Middle frontal gyrus (tissue), 1 donor: ENCODE results near the gene LINGO3.

Experiments used
- DNase-seq: peaks from one replicate; pipeline ENCODE4 v3.0.0-alpha.2; 2015; ENCODE audit warnings: low spot score; ENCODE audit errors: extremely low spot score

LINGO3 gene

GRCh38 chr19:2306281-2306806, 1.6 kb downstream of the LINGO3 start:
- DNase-seq, result no peak

- DNase-seq, result no peak
Observed at GRCh38 chr19:2305452-2306280, 2.3 kb downstream of the LINGO3 start.

- DNase-seq, result no peak
Observed at GRCh38 chr19:2303211-2303798, 4.6 kb downstream of the LINGO3 start.

- DNase-seq, result no peak
Observed at GRCh38 chr19:2302319-2303210, 5.4 kb downstream of the LINGO3 start.

- DNase-seq, result no peak
Observed at GRCh38 chr19:2300533-2300932, 7.4 kb downstream of the LINGO3 start.

DNA sequence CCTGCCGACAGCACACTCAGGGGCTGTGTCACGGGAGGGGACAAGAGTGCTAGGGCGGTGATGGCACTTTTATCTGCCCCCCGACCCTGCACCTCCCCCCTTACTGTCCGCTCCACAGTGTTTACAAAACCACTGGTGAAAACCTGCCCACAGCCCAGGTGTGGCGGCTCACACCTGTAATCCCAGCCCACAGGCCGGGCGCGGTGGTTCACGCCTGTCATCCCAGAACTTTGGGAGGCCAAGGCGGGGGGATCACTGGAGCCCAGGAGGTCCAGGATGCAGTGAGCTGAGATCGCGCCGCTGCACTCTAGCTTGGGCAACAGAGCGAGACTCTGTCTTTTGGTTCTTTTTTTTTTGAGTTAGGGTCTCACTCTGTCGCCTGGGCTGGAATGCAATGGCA, 11.8 kb downstream of the LINGO3 start:
- DNase-seq, result no peak

DNA sequence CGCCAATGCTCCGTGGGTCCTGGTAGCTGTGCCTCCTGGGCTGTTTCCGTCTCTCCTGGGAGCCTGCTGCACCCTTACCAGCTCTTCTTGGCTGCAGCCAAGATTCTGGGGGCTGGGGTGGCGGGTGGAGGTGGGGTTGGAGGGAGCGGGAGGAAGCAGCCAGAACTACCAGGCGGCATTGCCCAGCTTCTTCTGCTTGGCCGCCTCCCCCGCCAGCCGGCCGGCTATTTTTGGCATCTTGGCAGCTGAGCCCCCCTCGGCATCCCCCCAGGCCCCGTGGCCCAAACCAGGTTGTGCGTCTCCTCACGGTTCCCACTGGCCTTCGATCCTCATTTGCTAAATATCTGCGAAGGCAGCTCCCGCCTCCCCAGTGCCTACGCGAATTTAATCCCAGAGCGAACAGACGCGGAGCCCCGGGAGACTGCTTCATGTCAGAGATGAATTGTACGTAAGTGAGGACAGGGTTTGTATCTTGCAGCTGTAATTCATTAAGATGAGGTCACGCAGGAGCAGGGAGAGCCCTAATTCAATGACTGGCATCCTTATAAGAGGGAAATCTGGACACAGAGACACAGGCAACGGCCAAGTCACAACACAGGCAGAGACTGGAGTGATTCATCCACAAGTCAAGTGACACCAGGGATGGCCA, 13.1 kb downstream of the LINGO3 start:
- DNase-seq, result no peak

GRCh38 chr19:2291185-2291751, 16.7 kb downstream of the LINGO3 start:
- DNase-seq, result no peak

- DNase-seq, result no peak
Observed at GRCh38 chr19:2290441-2291184, 17.3 kb downstream of the LINGO3 start.

DNA sequence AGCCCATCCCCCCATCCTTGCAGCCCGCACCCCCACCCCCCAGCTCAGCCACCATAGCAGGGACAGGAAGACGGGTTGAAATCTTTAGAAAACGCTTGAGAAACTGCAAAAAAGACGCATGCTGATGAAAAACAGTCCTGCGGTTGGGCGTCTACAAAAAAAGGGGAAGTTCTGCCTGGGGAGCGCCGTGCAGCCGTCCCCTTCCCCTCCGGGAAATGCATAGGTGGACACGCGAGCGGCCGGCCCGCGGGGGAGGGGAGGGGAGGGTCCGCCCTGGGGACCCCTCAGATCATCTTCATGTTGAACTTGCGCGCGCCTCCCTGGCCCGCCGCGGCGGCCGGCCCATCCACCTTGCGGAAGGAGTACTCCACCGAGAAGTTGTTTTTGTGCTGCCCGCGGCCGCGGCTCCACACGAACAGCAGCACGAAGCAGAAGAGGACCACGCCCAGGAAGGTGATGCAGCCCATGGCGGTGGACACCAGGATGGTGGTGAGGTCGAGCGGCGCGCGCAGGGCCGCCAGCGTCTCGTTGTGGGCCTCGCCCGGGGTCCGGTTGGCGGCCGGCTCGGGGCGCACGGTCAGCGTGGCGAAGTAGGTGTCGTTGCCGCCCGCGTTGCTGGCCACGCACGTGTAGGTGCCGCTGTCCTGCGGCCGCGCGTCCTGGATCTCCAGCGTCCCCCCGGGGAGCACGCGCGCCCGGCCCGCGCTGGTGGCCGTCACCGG, 18.1 kb downstream of the LINGO3 start:
- no peak for DNase-seq

GRCh38 chr19:2288818-2289713, 18.9 kb downstream of the LINGO3 start:
- no peak for DNase-seq

GRCh38 chr19:2288338-2288817, 19.6 kb downstream of the LINGO3 start:
- no peak for DNase-seq

GRCh38 chr19:2287585-2288337, 20.2 kb downstream of the LINGO3 start:
- DNase-seq, result no peak

GRCh38 chr19:2286402-2287140, 21.4 kb downstream of the LINGO3 start:
- DNase-seq, result no peak

DNA sequence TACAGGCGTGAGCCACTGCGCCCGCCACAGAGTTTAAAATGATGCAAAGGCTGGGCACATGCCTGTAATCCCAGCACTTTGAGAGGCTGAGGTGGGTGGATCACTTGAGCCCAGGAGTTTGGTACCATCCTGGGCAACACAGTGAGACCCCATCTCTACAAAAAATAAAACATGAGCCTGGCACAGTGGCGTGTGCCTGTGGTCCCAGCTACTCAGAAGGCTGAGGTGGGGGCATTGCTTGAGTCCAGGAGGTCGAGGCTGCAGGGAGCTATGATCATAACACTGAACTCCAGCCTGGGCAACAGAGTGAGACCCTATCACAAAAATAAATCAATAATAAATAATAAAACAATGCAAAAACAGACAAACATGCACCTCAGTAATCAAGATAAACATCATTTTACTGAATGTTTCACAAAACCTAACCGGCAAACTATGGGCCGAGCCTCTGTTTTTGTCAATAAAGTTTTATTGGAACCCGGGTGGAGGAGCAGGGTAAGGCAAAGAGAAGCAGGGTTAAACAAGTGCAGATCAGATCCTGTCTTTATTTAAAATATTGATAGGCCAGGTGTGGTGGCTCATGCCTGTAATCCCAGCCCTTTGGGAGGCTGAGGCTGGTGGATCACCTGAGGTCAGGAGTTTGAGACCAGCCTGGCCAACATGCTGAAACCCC, 24.0 kb downstream of the LINGO3 start:
- DNase-seq, result no peak

GRCh38 chr19:2282862-2283237, 25.1 kb downstream of the LINGO3 start:
- no peak for DNase-seq
